ENCODE measurements around the gene CORO1C.
A peak's percentile ranks its signal among the peaks of the same experiment; 100 is the strongest.
"Not testable (repeated sequence)": the region's sequence is repeated elsewhere in the genome, so short reads cannot be mapped to it uniquely, and the experiment has no call there.

The CORO1C gene

DNA sequence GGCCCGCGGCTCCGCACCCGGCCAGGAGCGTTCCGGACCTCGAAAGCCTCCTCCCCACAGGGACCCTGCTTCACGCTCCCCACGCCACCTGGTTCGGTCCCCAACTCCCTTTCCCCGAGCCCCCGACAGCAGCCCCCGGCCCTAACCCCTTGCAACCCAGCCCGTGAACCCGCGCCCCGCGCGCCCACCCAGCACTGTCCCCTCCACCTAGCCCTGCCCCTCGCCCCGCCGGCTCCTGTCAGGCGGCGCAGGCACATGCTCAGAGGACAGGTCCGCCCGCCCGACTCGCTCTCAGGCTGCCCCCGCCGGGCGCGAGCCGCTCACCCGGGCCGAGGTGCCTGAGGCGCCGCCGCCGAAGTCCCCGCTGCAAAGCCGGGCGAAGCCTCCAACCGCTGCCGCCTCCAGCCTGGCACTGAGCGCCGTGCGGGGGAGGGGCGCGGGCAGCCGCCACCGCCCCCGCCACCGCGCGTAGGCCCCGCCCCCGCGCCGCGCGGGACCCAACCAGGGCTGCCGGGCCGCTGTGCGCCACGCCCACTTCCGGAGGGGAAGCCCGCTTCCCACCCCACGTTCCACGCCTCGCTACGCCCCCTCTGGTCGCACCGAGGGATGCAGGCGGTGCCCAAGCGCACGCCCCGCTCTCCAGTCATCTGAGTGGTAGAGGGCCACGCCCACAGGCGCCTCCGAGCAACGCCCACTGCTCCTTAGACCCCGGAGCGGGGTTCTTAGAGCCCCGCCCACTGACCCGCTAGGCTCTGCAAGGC is at the start of gene CORO1C:
TSS of gene CORO1C (minus strand) at position 414 of the 761 bp plus-strand sequence. CDS start 30,200 bp downstream, outside the sequence.
- peak; percentile 99 for DNase-seq

DNA sequence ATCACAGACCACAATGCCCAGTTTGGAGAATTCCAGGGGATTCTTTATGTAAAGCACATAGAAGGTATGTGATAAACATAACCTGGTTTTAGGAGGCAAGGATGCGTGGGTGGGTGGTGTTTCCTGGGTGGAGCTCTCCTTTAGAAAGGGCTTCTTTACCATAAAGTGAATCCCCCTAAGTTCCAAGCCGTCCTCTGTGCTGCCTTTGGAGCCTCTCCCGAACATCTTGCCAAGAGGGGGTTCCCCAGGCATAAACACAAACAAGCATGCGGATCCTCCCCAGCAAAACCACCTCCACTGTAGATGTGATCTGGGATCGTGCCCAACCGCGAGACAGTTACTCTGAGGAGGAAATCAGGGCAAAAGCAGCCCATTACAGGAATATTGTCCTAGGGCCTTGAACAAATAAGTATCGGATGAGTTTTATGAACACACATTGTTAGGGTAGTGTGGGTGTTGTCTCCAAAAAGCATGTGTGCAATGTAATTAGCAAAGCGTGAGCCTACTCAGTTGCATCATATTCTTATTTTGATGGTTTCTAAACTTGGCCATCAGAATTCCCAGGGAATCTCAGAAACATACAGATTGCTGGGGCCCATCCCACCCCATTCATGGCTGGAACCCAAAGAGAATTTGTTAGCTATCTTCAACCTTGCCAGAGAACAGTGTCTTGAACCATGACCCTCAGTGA is 48.8 kb upstream of the CORO1C start:
- no peak for DNase-seq

DNA sequence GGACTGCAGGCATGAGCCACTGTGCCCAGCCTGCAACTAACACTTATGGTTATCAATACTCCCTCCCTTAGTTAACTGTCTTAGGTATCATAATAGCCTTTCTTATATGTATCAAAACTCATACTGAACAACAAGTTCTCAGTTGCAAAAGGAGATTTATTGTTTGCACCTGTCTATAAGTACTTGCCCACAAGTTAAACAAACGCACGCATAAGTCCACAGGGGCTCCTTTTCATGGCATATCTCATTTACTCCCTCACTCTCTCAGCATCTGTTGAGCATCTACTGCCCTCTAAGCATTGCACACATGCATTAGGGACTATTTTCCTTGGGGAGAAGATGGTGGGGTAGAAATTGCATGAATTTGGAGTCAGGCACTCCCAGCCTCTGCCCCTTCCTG is 46.7 kb upstream of the CORO1C start:
- no peak for DNase-seq

GRCh38 chr12:108777156-108777555 is 45.8 kb upstream of the CORO1C start:
- DNase-seq, result no peak

- peak; percentile 31 for DNase-seq
Observed at GRCh38 chr12:108773798-108774788, 42.8 kb upstream of the CORO1C start.

DNA sequence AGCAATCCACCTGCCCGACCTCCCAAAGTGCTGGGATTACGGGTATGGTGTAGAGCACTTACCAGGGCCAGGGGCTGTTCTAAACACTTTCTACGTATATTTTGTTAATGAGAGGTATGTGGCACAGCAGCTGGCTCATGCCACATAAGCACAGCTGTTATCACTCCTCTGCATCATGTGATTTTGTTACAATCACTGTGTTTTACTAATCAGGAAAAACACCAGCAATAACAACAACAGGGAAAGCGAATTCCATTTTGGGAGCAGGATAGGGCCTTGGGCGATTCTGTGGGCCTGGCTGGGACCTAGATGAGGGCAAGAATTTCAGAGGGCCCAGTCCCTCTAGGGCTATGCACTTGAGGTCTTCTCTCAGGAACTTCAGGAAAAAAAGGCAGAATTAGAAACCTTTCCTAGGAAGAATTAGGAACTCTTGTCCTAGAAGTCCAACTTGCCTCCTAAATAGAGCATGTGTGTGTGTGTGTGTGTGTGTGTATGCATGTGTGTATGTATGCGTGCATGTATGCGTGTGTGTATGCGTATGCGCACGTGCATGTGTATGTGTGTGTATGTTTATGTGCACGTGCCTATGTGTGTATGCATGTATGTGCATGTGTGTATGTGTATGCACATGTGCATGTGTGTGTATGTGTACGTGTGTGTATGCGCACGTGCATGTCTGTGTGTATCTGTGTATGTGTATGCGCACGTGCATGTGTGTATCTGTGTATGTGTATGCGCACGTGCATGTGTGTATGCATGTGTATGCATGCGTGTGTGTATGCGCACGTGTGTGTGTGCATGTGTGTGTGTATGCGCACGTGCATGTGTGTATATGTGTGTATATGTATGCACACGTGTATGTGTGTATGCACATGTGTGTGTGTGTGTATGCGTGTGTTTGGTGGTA is 41.8 kb upstream of the CORO1C start:
- no peak for DNase-seq

DNA sequence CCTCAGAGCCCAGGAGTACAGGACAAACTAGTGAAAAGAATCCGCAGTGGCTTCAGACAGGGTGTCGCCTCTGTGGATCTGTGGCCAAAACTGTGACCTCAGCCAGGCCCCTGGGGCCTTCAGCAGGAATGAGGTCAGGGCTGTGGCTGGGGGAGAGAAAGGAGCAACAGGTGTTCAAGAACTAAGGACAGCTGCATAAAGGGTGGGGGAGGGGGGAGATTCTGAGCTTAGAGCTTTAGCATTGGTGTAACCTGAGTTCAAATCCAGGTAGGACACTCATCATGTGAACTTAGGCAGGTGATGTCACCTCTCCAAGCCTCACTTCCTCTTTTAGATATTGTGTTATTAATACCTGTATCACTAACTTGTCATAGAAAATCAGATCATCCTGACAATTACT is 40.9 kb upstream of the CORO1C start:
- DNase-seq, result no peak

- not testable (repeated sequence) for DNase-seq
Observed at GRCh38 chr12:108771835-108772234, 40.5 kb upstream of the CORO1C start.

DNA sequence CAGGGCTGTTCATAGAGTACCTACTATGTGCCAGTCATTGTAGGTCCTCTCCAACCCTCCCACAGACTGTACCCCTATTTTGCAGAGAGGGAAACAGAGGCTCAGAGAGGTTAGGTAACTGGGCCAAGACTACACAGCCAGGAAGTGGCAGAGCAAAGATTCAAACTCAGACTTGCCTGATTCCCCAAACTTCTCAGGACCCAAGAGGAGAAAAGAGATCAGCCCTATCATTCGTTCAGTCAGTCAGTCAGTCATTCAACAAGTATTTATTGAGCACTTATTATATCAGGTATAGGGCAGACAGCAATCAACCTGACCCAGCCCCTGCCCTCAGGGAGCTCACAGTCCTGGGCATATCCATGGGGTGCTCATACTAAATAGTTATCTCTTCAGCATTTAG is 39.6 kb upstream of the CORO1C start:
- DNase-seq, result no peak

DNA sequence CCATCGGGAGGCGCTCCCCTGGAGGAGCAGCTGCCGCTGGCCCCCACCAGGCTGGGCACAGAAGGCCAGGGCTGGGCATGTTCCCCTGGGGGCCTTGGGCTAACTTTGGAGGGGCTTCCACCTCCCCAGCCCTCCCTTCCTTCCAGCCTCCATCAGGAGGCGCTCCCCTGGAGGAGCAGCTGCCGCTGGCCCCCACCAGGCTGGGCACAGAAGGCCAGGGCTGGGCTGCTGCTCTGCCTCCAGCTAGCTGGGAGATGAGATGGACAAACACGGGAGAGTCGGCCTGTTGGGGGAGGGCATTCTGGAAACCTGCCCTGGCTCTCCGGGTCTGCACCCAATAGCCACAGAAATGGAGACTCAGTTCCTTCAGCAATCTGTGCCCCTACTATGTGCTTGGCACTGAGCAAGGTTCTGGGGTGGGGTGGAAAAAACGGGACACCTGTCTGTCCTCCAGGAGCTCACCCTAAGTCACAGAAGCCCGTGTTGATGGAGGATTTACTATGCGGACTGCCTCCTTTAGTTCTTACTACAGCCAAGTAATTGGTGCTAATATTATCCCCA is 39.0 kb upstream of the CORO1C start:
- no peak for DNase-seq

- DNase-seq, result peak; percentile 49
Observed at GRCh38 chr12:108768591-108769500, 37.5 kb upstream of the CORO1C start.

GRCh38 chr12:108766294-108766693 is 35.0 kb upstream of the CORO1C start:
- DNase-seq, result no peak

- DNase-seq, result no peak
Observed at GRCh38 chr12:108765289-108765764, 34.0 kb upstream of the CORO1C start.

DNA sequence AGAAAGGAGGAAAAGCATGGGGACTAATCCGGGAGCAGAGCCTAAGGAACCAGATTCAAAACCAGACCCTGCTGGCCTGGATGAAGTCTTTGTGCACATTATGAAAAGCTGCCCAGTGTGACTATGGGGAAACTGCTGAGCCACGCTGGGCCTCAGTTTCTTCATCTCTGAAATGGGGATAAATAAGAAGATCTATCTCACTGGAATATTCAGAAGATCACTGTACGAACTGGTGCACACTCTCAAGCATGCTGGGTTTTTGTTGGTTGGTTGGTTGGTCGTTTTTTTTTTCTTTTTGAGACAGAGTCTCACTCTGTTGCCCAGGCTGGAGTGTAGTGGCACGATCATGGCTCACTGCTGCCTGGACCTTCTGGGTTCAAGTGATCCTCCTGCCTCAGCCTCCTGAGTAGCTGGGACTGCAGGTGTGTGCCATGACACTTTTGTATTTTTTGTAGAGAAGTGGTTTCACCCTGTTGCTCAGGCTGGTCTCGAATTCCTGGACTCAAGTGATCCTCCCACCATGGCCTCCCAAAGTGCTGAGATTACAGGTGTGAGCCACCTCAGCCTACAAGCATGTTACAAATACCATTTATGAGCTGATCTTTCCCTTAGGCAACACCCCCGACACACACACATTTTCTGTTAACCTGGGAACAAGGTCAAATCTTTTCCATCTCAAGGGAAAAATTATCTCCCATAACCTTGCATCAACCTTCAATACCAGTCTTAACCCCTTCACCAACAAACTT is 33.4 kb upstream of the CORO1C start:
- DNase-seq, result no peak

DNA sequence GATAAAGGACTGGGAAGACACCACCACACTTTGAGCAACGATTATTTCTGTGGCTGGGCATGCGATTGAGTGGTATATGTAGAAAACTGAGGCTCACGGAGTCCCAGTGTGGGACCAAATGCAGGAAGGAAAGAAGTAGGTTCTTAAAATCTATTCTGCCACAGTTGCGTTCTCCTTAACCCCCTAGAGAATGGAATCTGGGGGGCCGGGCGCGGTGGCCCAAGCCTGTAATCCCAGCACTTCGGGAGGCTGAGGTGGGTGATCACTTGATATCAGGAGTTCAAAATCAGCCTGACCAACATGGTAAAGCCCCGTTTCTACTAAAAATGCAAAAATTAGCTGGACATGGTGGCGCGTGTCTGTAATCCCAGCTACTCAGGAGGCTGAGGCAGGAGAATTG is 29.9 kb upstream of the CORO1C start:
- no peak for DNase-seq

DNA sequence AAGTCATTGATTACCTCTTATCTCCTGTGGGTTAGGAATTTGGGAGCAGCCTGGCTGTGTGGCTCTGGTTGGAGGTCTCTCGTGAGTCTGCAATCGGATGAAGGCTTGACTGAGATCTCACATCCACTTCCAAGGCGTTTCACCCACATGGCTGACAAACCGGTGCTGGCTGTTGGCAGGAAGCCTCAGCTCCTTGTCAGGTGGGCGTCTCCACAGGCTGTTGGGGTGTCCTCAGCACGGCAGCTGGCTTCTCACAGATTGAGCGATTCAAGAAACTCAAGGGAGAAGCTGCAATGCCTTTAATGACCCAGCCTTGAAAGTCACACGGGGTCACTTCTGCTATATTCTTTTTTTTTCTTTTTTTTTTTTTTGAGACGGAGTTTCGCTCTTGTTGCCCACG is 28.6 kb upstream of the CORO1C start:
- DNase-seq, result no peak

DNA sequence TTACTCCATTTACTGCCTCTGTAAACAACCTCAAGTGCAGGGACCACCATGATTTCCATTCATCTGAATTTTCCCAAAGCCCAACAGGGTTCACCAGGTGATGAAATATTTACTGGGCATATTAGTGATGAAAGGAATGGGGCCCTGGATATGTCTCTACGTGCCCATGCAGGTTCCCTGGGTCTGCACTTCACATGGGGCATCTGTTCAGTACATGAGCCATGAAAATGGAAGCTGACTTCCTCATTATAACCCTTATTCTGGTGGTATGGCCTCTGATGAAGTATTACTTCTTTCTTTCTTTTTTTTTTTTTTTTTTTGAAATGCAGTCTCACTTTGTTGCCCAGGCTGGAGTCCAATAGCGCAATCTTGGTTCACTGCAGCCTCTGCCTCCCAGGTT is 26.5 kb upstream of the CORO1C start:
- no peak for DNase-seq

DNA sequence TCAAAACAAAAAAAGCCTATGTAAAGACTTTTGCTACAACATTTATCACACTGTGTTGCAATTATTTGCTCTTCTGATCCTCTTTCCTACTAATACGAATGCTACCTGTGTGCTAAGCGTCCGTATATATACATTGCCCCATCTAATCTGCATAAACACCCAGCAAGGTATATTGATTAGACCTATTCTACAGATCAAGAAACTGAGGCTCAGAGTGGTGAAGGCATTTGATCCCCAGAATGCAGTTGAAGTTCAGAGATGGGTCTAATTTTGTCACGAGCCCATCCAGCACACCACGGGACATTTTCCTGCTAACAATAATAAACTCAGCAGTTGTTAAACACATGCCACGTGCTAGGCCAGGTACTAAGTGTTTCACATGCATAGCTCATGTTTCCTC is 25.1 kb upstream of the CORO1C start:
- no peak for DNase-seq

DNA sequence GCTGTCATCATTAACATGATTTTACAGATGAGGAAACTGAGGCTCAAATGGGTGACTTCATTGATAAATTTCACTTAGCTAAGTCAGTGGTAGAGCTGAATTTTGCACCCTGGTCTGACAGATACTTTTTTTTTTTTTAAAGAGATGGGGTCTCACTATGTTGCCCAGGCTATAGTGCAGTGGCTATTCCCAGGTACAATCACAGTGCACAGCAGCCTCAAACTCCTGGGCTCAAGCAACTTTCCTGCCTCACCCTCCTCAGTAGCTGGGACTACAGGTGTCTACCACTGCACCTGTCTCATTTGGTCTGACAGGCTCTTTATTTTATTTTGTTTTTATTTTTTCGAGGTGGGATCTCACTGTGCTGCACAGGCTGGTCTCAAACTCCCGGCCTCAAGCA is 24.2 kb upstream of the CORO1C start:
- no peak for DNase-seq

DNA sequence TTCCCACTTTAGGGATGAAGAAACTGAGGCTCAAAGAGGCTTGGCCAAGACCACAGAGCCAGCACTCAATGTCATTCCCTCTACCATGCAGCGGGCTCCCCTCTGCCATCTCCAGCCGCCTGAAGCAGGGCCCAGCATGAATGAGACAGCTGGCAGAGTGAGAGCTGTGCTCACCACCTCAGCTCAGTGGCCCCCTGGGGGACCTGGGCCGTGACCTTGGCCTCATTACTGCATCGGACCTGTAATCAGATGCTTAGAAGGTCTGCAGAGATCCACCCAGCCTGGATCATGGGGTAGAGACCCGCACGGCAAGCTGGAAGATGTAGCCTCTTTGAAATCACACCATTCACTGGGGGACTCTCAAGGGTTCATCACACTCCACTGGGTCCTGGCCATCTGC is 22.7 kb upstream of the CORO1C start:
- DNase-seq, result no peak
